IMR-90 (cell line): ENCODE measurements around the gene GALK1. TPM values are rescaled to one million over a fixed set of nuclear protein-coding genes. Genes with fewer than 3 reads are reported as not detected.

Experiments used
- ATAC-seq: fragments of 200-7000 bp; cut with Tn5 transposase; 2 replicates; pipeline ENCODE4 v1.9.1; 2020; ENCODE audit warnings: low read depth, mild to moderate bottlenecking, moderate library complexity
- BruUV-seq: library from RNA; stranded (reverse); fragments of 400-500 nt; replicated peaks from 2 replicates; lab custom pipeline; 2021; lab: Mats Ljungman, UMichigan
- CTCF ChIA-PET: fragments of 300-600 bp; formaldehyde crosslinking; extraction: SDS; loops from one replicate; lab custom pipeline; 2021; ENCODE audit warnings: antibody characterized with exemption; lab: Yijun Ruan, JAX
- POLR2A ChIA-PET: fragments of 300-600 bp; sonication (Branson Sonifier 250); formaldehyde crosslinking; loops from one replicate; lab custom pipeline; 2022; ENCODE audit warnings: antibody characterized with exemption; ENCODE audit not compliant: unreplicated experiment; lab: Charles Lee
- DNase-seq: peaks from one replicate; pipeline ENCODE4 v3.0.0; 2013
- H2AFZ ChIP-seq: replicated peaks from 2 replicates; pipeline ENCODE3; 2013; ENCODE audit warnings: low read length, mild to moderate bottlenecking; ENCODE audit not compliant: poor library complexity
- H2AK5ac ChIP-seq: 2 replicates; pipeline ENCODE4 v1.6.1; 2013; ENCODE audit warnings: low read depth, low read length, inconsistent platforms
- H2AK9ac ChIP-seq: replicated peaks from 2 replicates; pipeline ENCODE3; 2013; ENCODE audit warnings: mild to moderate bottlenecking, low read depth, low read length, moderate library complexity; ENCODE audit not compliant: poor library complexity
- H2BK120ac ChIP-seq: 2 replicates; pipeline ENCODE4 v1.6.1; 2013; ENCODE audit warnings: low read depth, low read length, inconsistent platforms
- H2BK15ac ChIP-seq: 3 replicates; pipeline ENCODE4 v1.6.1; 2013; ENCODE audit warnings: low read depth, low read length, inconsistent platforms
- H2BK20ac ChIP-seq: 2 replicates; pipeline ENCODE4 v1.6.1; 2013; ENCODE audit warnings: low read depth, mild to moderate bottlenecking, inconsistent platforms, low read length, moderate library complexity
- H2BK5ac ChIP-seq: 2 replicates; pipeline ENCODE4 v1.6.1; 2013; ENCODE audit warnings: mild to moderate bottlenecking, low read depth, low read length, inconsistent platforms; ENCODE audit not compliant: poor library complexity, severe bottlenecking
- H3K14ac ChIP-seq: replicated peaks from 2 replicates; pipeline ENCODE4 v1.6.1; 2013; ENCODE audit warnings: low read depth, low read length, inconsistent platforms
- H3K18ac ChIP-seq: 2 replicates; pipeline ENCODE4 v1.6.1; 2013; ENCODE audit warnings: low read depth, low read length, control low read depth
- H3K23ac ChIP-seq: 2 replicates; pipeline ENCODE4 v1.6.1; 2013; ENCODE audit warnings: low read depth, low read length, inconsistent platforms
- H3K27ac ChIP-seq: 2 replicates; pipeline ENCODE4 v1.5.1; 2013; ENCODE audit warnings: mild to moderate bottlenecking, control low read depth, low read length; ENCODE audit not compliant: insufficient read depth
- H3K27me3 ChIP-seq: 2 replicates; pipeline ENCODE4 v1.6.1; 2013; ENCODE audit warnings: low read length; ENCODE audit not compliant: control insufficient read depth, insufficient read depth
- H3K36me3 ChIP-seq: 2 replicates; pipeline ENCODE4 v1.6.1; 2013; ENCODE audit warnings: low read length, mixed read lengths; ENCODE audit not compliant: control insufficient read depth, insufficient read depth
- H3K4ac ChIP-seq: 2 replicates; pipeline ENCODE4 v1.6.1; 2013; ENCODE audit warnings: low read depth, low read length, inconsistent platforms
- H3K4me1 ChIP-seq: 2 replicates; pipeline ENCODE4 v1.6.1; 2013; ENCODE audit warnings: low read length, mixed read lengths; ENCODE audit not compliant: control insufficient read depth, insufficient read depth
- H3K4me2 ChIP-seq: 2 replicates; pipeline ENCODE4 v1.6.1; 2013; ENCODE audit warnings: low read depth, mild to moderate bottlenecking, control low read depth, low read length, moderate library complexity
- H3K4me3 ChIP-seq: 2 replicates; pipeline ENCODE4 v1.5.1; 2013; ENCODE audit warnings: low read depth, mild to moderate bottlenecking, control low read depth, low read length, moderate library complexity; ENCODE audit not compliant: insufficient read depth
- H3K56ac ChIP-seq: 2 replicates; pipeline ENCODE4 v1.6.1; 2013; ENCODE audit warnings: low read length, inconsistent platforms; ENCODE audit not compliant: insufficient read depth; ENCODE audit errors: extremely low read depth
- H3K79me1 ChIP-seq, 2 experiments: 2 replicates each; pipeline ENCODE4 v1.6.1; 2013; ENCODE audit warnings: low read length in 2 of 2, inconsistent platforms in 1 of 2, low read depth in 1 of 2
- H3K9ac ChIP-seq: 2 replicates; pipeline ENCODE4 v1.6.1; 2013; ENCODE audit warnings: low read depth, low read length, control low read depth
- H3K9me1 ChIP-seq: 2 replicates; pipeline ENCODE4 v1.6.1; 2013; ENCODE audit warnings: low read length, inconsistent platforms; ENCODE audit not compliant: insufficient read depth
- H3K9me3 ChIP-seq: 2 replicates; pipeline ENCODE4 v1.6.1; 2013; ENCODE audit warnings: low read length; ENCODE audit not compliant: control insufficient read depth, insufficient read depth
- H4K20me1 ChIP-seq: 2 replicates; pipeline ENCODE4 v1.6.1; 2013; ENCODE audit warnings: low read length, inconsistent platforms; ENCODE audit not compliant: insufficient read depth
- H4K5ac ChIP-seq: 2 replicates; pipeline ENCODE4 v1.6.1; 2013; ENCODE audit warnings: mild to moderate bottlenecking, low read depth, low read length, control low read depth
- H4K8ac ChIP-seq, 2 experiments: 2 replicates each; pipeline ENCODE4 v1.6.1; 2013; ENCODE audit warnings: low read depth in 2 of 2, low read length in 2 of 2, control low read depth in 1 of 2, inconsistent platforms in 1 of 2
- H4K91ac ChIP-seq: 2 replicates; pipeline ENCODE4 v1.6.1; 2013; ENCODE audit warnings: low read depth, low read length, inconsistent platforms; ENCODE audit not compliant: insufficient read depth
- BHLHE40 ChIP-seq: fragments of 150-350 bp; IDR thresholded peaks from 2 replicates; pipeline ENCODE4 v1.6.1; 2016; ENCODE audit warnings: mild to moderate bottlenecking, low read depth, low read length
- RAD21 ChIP-seq: IDR thresholded peaks from 2 replicates; pipeline ENCODE4 v1.6.1; 2012; ENCODE audit warnings: low read length, improper control_type of control experiment
- SMC3 ChIP-seq: fragments of 150-350 bp; IDR thresholded peaks from 2 replicates; pipeline ENCODE4 v1.6.1; 2016; ENCODE audit warnings: low read depth, mild to moderate bottlenecking, antibody characterized with exemption, low read length, moderate library complexity
- WGBS, 2 experiments: methylation state at CpG; one replicate each; pipeline versions ENCODE4 v1.1.5 to v1.1.7; 2013; ENCODE audit warnings: missing lambda C conversion rate in 2 of 2; ENCODE audit not compliant: insufficient read length in 1 of 2; ENCODE audit errors: extremely low coverage in 2 of 2; 5-methylcytosine and 5-hydroxymethylcytosine counted together
- dilution Hi-C: fragments of 300-500 bp; cut with HindIII; formaldehyde crosslinking; loops from one replicate; pipeline ENCODE4 v1.14.3; 2018; ENCODE audit warnings: low sequenced_read_pairs; ENCODE audit not compliant: unreplicated experiment
- in situ Hi-C: fragments of 300-500 bp; cut with MboI; formaldehyde crosslinking; loops from 3 replicates; pipeline ENCODE4 v1.14.3; 2019; ENCODE audit warnings: low sequenced_read_pairs, inconsistent platforms, mixed read lengths
- intact Hi-C: fragments of 100-400 bp; cut with micrococcal nuclease; formaldehyde crosslinking; loops from 2 replicates; pipeline ENCODE4 v1.10.0; 2022
- polyA plus RNA-seq, 3 experiments: library from polyadenylated mRNA; depleted of rRNA; stranded (reverse); fragments of >200 nt; gene quantifications; 2 replicates each; pipeline ENCODE4 v1.2.3, GENCODE V29; 2012; ENCODE audit warnings: low replicate concordance in 1 of 3
- total RNA-seq: library from RNA; depleted of rRNA; stranded (reverse); fragments of >200 nt; gene quantifications from 2 replicates; pipeline ENCODE4 v1.2.3, GENCODE V29; 2012
- TF ChIP-seq, protein P1 (sequence below): conservative IDR thresholded peaks from 2 replicates; pipeline ENCODE4 v1.5.1; 2012; ENCODE audit warnings: mild to moderate bottlenecking, low read depth, low read length, improper control_type of control experiment

The GALK1 gene
- total and polyA plus RNA-seq, 2 of the 4 experiments (the other 2 are of a cell fraction): 19.9 to 21.9 TPM

DNA sequence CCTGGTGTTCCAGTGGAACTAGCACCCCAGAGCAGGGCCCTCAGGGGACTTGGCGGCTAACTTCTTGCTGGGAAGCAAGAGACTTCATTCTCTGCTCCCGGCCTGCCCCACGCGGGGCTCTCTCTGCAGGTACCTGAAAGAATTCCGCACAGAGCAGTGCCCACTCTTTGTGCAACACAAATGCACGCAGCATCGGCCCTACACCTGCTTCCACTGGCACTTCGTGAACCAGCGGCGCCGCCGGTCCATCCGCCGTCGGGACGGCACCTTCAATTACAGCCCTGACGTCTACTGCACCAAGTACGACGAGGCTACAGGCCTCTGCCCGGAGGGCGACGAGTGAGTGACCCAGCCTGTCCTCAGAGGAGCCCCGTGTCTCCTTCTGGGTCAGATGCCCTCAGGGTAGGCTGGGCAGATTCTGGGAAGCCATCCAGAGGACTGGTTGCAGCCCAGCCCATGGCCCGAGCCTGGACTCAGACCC is 44.7 kb upstream of the GALK1 start:
- Histone ChIP-seq H3K9me1 (peaks cover 10% of the 10 kb centered on the region; the same call in 1 of the 2 replicates), H2BK20ac (no peak overlapping the region)
- DNase-seq: no peak

More for the DNA sequence above, 44.7 kb upstream of the GALK1 start:
- no peak overlapping the region for H3K27ac ChIP-seq
- H4K91ac ChIP-seq: no peak overlapping the region
- no peak overlapping the region for H3K4me3 ChIP-seq
- H3K9me3 ChIP-seq: no peaks in the 10 kb centered on the region
- TF ChIP-seq SMC3: no peak
- TF ChIP-seq BHLHE40: no peak
- TF ChIP-seq, protein P1, sequence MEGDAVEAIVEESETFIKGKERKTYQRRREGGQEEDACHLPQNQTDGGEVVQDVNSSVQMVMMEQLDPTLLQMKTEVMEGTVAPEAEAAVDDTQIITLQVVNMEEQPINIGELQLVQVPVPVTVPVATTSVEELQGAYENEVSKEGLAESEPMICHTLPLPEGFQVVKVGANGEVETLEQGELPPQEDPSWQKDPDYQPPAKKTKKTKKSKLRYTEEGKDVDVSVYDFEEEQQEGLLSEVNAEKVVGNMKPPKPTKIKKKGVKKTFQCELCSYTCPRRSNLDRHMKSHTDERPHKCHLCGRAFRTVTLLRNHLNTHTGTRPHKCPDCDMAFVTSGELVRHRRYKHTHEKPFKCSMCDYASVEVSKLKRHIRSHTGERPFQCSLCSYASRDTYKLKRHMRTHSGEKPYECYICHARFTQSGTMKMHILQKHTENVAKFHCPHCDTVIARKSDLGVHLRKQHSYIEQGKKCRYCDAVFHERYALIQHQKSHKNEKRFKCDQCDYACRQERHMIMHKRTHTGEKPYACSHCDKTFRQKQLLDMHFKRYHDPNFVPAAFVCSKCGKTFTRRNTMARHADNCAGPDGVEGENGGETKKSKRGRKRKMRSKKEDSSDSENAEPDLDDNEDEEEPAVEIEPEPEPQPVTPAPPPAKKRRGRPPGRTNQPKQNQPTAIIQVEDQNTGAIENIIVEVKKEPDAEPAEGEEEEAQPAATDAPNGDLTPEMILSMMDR: no peak
- no peak for TF ChIP-seq RAD21
- H4K8ac ChIP-seq: no peak overlapping the region
- H3K4ac ChIP-seq: no peak overlapping the region
- H3K4me1 ChIP-seq: peaks cover 2% of the 10 kb centered on the region
- H4K20me1 ChIP-seq: peaks cover 24% of the 10 kb centered on the region
- BruUV-seq: no TSS peak
- no peak overlapping the region for H3K9ac ChIP-seq
- H2BK120ac ChIP-seq: no peak overlapping the region
- H2AK5ac ChIP-seq: no peak overlapping the region
- H3K27me3 ChIP-seq: no peaks in the 10 kb centered on the region
- peaks cover 37% of the 10 kb centered on the region for H3K36me3 ChIP-seq
- no peak overlapping the region for H2BK5ac ChIP-seq
- H3K18ac ChIP-seq: no peak overlapping the region
- no peak overlapping the region for H2BK15ac ChIP-seq
- H3K79me1 ChIP-seq: peaks cover 11 to 43% of the 10 kb centered on the region in 2 experiments; a peak in 3 of 4 replicates
- H3K14ac ChIP-seq: no peak overlapping the region
- no peak overlapping the region for H3K56ac ChIP-seq
- in situ Hi-C loops: no loop called here
- H3K23ac ChIP-seq: no peak overlapping the region
- H4K5ac ChIP-seq: no peak overlapping the region
- intact Hi-C loops: no loop called here
- CTCF ChIA-PET: no interaction called here
- ATAC-seq: no peak
- dilution Hi-C loops: no loop called here
- 94% methylated on average over 20 of the region's 24 CpGs; no CpG with 5 or more reads in 1 of the 2 experiments for WGBS, 2 experiments
- no peak overlapping the region for H3K4me2 ChIP-seq
- no peak overlapping the region for H2AFZ ChIP-seq
- no peak overlapping the region for H2AK9ac ChIP-seq
- POLR2A ChIA-PET: no interaction called here
